Activated CD8-positive, alpha-beta T cell treated with anti-CD3 and anti-CD28 coated beads for 36 hours (primary cell): ENCODE measurements around the gene RPS6KB1. TPM values are rescaled to one million over a fixed set of nuclear protein-coding genes. Genes with fewer than 3 reads are reported as not detected.

ENCODE experiments used
- ATAC-seq: fragments of 200-7000 bp; cut with Tn5 transposase; one replicate; pipeline ENCODE4 v1.10.0; 2021; ENCODE audit warnings: mild to moderate bottlenecking, moderate library complexity
- CTCF ChIA-PET: fragments of 350-600 bp; sonication (Branson Sonifier 250); formaldehyde crosslinking; loops from one replicate; lab custom pipeline; 2021; ENCODE audit warnings: antibody characterized with exemption; lab: Charles Lee
- POLR2A ChIA-PET: fragments of 350-600 bp; sonication (Branson Sonifier 250); formaldehyde crosslinking; loops from one replicate; lab custom pipeline; 2021; ENCODE audit warnings: antibody characterized with exemption; lab: Charles Lee
- DNase-seq: peaks from one replicate; pipeline ENCODE4 v3.0.0-alpha.2; 2020
- H3K27ac Mint-ChIP-seq: one replicate; pipeline ENCODE4 v1.8.0; 2021; ENCODE audit warnings: mild to moderate bottlenecking, mixed read lengths
- H3K27me3 Mint-ChIP-seq: one replicate; pipeline ENCODE4 v1.8.0; 2021; ENCODE audit warnings: mixed read lengths
- H3K36me3 Mint-ChIP-seq: one replicate; pipeline ENCODE4 v1.8.0; 2021; ENCODE audit warnings: low read depth, mixed read lengths
- H3K4me1 Mint-ChIP-seq: one replicate; pipeline ENCODE4 v1.8.0; 2021; ENCODE audit warnings: low read depth, mixed read lengths
- H3K4me3 Mint-ChIP-seq: one replicate; pipeline ENCODE4 v1.8.0; 2021; ENCODE audit warnings: mild to moderate bottlenecking, moderate library complexity, mixed read lengths
- H3K9me3 Mint-ChIP-seq: one replicate; pipeline ENCODE4 v1.8.0; 2021; ENCODE audit warnings: mixed read lengths
- intact Hi-C: fragments of 100-400 bp; cut with micrococcal nuclease; formaldehyde crosslinking; loops from one replicate; pipeline ENCODE4 v1.10.0; 2022
- total RNA-seq, 2 experiments: library from RNA; stranded (reverse); gene quantifications; one replicate each; pipeline ENCODE4 v1.2.3, GENCODE V29; 2021
- TF ChIP-seq, protein P1 (sequence below): fragments of 200-600 bp; IDR thresholded peaks from one replicate; pipeline ENCODE4 v1.8.0; 2022; ENCODE audit warnings: antibody characterized with exemption, mild to moderate bottlenecking

RPS6KB1 gene
- total RNA-seq, 2 experiments from 2014 or later, result 39.9 to 44.2 TPM

DNA sequence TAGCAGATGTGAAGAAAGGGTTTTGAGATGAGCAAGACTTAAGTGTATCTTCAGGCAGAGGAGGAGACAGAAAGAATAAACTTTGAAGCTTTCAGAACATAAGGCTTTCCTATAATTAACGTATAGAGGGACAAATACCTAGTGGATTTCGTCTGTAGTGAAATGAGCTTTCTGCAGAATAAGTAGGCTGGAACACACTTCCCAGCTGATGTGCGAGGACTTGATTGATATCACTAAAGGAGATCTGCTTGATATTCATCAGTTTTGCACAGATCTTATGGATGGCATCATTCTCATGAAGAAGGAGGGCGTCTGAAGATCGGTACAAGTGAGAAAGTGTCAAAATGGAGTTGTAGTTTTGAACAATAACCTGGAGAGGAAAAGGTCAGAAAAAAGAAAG lies 15.0 kb upstream of the RPS6KB1 start:
- peaks cover 15% of the 10 kb centered on the region for H3K36me3 Mint-ChIP-seq
- DNase-seq (no peak), ATAC-seq (no peak)
- POLR2A ChIA-PET, result no interaction called here
- intact Hi-C loops, result no loop called here
- H3K27me3 Mint-ChIP-seq, result no peaks in the 10 kb centered on the region
- CTCF ChIA-PET, result interaction anchor here (0.8 to 1.0 kb wide), 2 partner anchors 13 to 36 kb away, joined by 3 to 4 read pairs; no protein-coding TSS in a partner anchor
- H3K4me3 Mint-ChIP-seq, result no peak overlapping the region
- TF ChIP-seq, protein P1, sequence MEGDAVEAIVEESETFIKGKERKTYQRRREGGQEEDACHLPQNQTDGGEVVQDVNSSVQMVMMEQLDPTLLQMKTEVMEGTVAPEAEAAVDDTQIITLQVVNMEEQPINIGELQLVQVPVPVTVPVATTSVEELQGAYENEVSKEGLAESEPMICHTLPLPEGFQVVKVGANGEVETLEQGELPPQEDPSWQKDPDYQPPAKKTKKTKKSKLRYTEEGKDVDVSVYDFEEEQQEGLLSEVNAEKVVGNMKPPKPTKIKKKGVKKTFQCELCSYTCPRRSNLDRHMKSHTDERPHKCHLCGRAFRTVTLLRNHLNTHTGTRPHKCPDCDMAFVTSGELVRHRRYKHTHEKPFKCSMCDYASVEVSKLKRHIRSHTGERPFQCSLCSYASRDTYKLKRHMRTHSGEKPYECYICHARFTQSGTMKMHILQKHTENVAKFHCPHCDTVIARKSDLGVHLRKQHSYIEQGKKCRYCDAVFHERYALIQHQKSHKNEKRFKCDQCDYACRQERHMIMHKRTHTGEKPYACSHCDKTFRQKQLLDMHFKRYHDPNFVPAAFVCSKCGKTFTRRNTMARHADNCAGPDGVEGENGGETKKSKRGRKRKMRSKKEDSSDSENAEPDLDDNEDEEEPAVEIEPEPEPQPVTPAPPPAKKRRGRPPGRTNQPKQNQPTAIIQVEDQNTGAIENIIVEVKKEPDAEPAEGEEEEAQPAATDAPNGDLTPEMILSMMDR, result no peak
- peak overlapping the region; percentile 46 for H3K27ac Mint-ChIP-seq
- H3K4me1 Mint-ChIP-seq, result no peaks in the 10 kb centered on the region
- no peaks in the 10 kb centered on the region for H3K9me3 Mint-ChIP-seq

GRCh38 chr17:59878624-59879023 lies 14.3 kb upstream of the RPS6KB1 start:
- H3K27me3 Mint-ChIP-seq, result no peaks in the 10 kb centered on the region
- POLR2A ChIA-PET, result no interaction called here
- H3K4me1 Mint-ChIP-seq, result no peaks in the 10 kb centered on the region
- TF ChIP-seq, protein P1, result no peak
- no peak for DNase-seq
- H3K27ac Mint-ChIP-seq, result no peak overlapping the region
- no peak overlapping the region for H3K4me3 Mint-ChIP-seq
- peaks cover 15% of the 10 kb centered on the region for H3K36me3 Mint-ChIP-seq
- ATAC-seq, result no peak
- intact Hi-C loops, result no loop called here
- H3K9me3 Mint-ChIP-seq, result no peaks in the 10 kb centered on the region
- CTCF ChIA-PET, result interaction anchor here (1.0 kb wide), 1 partner anchor 36 kb away, joined by 4 read pairs; no protein-coding TSS in a partner anchor

GRCh38 chr17:59884861-59885260 lies 8.1 kb upstream of the RPS6KB1 start:
- POLR2A ChIA-PET, result interaction anchor here (1.2 kb wide), 1 partner anchor 8 kb away, joined by 3 read pairs; no protein-coding TSS in a partner anchor
- Mint-ChIP-seq H3K36me3 (peaks cover 25% of the 10 kb centered on the region), H3K27ac (no peak overlapping the region), H3K4me3 (no peak overlapping the region), H3K9me3 (no peaks in the 10 kb centered on the region), H3K27me3 (no peaks in the 10 kb centered on the region), H3K4me1 (peaks cover 14% of the 10 kb centered on the region)
- no peak for DNase-seq
- no peak for ATAC-seq
- intact Hi-C loops, result no loop called here
- CTCF ChIA-PET, result interaction anchor here (1.1 kb wide), 1 partner anchor 25 kb away, joined by 3 read pairs; no protein-coding TSS in a partner anchor
- TF ChIP-seq, protein P1, result no peak

DNA sequence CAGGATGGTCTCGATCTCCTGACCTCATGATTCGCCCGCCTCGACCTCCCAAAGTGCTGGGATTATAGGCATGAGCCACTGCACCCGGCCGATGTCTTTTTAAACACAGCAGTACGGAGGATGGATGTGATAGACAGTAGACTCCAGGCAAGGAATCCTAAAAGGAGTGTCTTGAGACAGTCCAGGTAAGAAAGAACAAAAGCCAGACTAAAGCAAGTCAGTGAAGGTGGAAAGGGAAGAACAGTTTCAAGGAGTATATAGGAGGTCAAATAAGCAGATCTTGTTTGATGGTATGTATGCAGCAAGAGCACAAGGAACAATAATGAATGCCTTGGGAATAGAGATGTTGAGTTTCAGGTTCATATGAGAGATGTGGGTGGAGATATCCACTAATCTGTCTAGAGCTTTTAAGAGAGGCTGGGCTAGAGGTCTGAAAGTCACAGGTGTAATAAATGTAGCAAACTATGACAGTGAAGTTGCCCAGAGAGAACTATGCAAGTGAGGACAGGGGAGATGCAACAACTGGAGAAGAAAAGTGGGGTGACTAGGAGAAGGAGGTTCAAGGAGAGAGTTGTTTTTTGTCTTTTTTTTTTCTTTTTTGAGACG lies 4.7 kb upstream of the RPS6KB1 start:
- no peak for ATAC-seq
- TF ChIP-seq, protein P1, result no peak
- Mint-ChIP-seq H3K27me3 (no peaks in the 10 kb centered on the region), H3K36me3 (peaks cover 30% of the 10 kb centered on the region), H3K4me1 (peaks cover 27% of the 10 kb centered on the region), H3K27ac (peak overlapping the region; percentile 5), H3K9me3 (no peaks in the 10 kb centered on the region), H3K4me3 (no peak overlapping the region)
- no peak for DNase-seq
- ChIA-PET CTCF (interaction anchor here (0.9 to 1.5 kb wide), 2 partner anchors 140 to 149 kb away, joined by 3 to 4 read pairs; no protein-coding TSS in a partner anchor), POLR2A (no interaction called here)
- intact Hi-C loops, result no loop called here

DNA sequence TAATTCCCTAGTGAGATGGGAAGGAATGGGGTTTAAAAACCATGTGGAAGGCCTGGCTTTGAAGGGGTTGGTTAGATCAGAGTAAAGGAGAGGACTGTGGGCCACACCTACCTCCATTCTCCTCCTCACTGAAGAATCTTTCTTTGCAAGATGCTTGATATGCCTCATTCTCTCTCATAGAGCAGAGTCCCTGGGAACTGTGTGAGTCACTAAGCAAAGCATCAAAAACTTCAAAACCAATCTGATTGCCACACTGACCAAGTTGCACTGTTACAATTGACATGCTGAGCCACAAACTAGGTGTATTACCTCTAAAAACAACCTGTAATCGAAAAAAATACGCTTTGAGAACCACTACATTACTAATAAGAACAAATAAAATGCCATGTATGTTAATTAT lies 2.2 kb upstream of the RPS6KB1 start:
- Mint-ChIP-seq H3K27ac (peak overlapping the region; percentile 68), H3K9me3 (no peaks in the 10 kb centered on the region), H3K4me1 (peaks cover 34% of the 10 kb centered on the region), H3K27me3 (no peaks in the 10 kb centered on the region), H3K36me3 (peaks cover 30% of the 10 kb centered on the region), H3K4me3 (peak overlapping the region; percentile 61)
- TF ChIP-seq, protein P1, result no peak
- intact Hi-C loops, result no loop called here
- ChIA-PET CTCF (interaction anchor here (0.8 to 2.9 kb wide), 3 partner anchors 9 to 146 kb away, joined by 3 to 11 read pairs (median 6); no protein-coding TSS in a partner anchor), POLR2A (interaction anchor here (0.8 to 1.1 kb wide), 2 partner anchors 31 to 183 kb away, joined by 3 read pairs; partner anchors contain the start of gene VMP1)
- no peak for DNase-seq
- no peak for ATAC-seq
